HEK293 (cell line): ENCODE measurements around the gene NUDT3.
"Not testable (repeated sequence)": the region's sequence is repeated elsewhere in the genome, so short reads cannot be mapped to it uniquely, and the experiment has no call there.

Source experiments
- CTCF ChIA-PET: fragments of 350-600 bp; formaldehyde crosslinking; extraction: SDS; loops from one replicate; lab custom pipeline; 2021; ENCODE audit warnings: antibody characterized with exemption; lab: Yijun Ruan, JAX
- POLR2A ChIA-PET: fragments of 300-600 bp; formaldehyde crosslinking; extraction: SDS; loops from one replicate; lab custom pipeline; 2020; ENCODE audit warnings: antibody characterized with exemption, inconsistent platforms; lab: Yijun Ruan, JAX
- H3K27ac ChIP-seq: fragments of 200-500 bp; sonication (Bioruptor generic); 2 replicates; pipeline ENCODE4 v1.5.1; 2014; ENCODE audit warnings: low read depth, low read length, control low read depth, inconsistent platforms; ENCODE audit errors: extremely low read depth
- H3K36me3 ChIP-seq, 2 experiments: fragments of 200-500 bp in 1 of 2; sonication (Bioruptor generic) in 1 of 2; 1 replicate in 1 of 2; 2 replicates in 1 of 2; pipeline ENCODE4 v1.5.1; 2014 to 2017; ENCODE audit warnings: inconsistent platforms in 2 of 2, low read length in 2 of 2; ENCODE audit not compliant: control insufficient read depth in 2 of 2, insufficient read depth in 1 of 2
- H3K4me1 ChIP-seq: fragments of 200-500 bp; sonication (Bioruptor generic); 2 replicates; pipeline ENCODE4 v1.5.1; 2014; ENCODE audit warnings: mild to moderate bottlenecking, low read length, inconsistent platforms; ENCODE audit not compliant: control insufficient read depth, insufficient read depth
- H3K4me3 ChIP-seq: 2 replicates; pipeline ENCODE4 v1.5.1; 2011; ENCODE audit warnings: low read depth, mild to moderate bottlenecking, control low read depth, low read length, moderate library complexity
- H3K9me3 ChIP-seq: fragments of 200-500 bp; sonication (Bioruptor generic); 2 replicates; pipeline ENCODE4 v1.5.1; 2014; ENCODE audit warnings: low read depth, low read length, inconsistent platforms; ENCODE audit not compliant: control insufficient read depth, insufficient read depth
- KLF8 ChIP-seq: fragments of 450-650 bp; formaldehyde crosslinking; IDR thresholded peaks from 2 replicates; pipeline ENCODE4 v1.5.1; 2016; ENCODE audit warnings: missing biosample characterization, missing genetic modification characterization
- PRDM6 ChIP-seq: fragments of 450-650 bp; formaldehyde crosslinking; IDR thresholded peaks from 2 replicates; pipeline ENCODE4 v1.5.1; 2017; ENCODE audit warnings: missing biosample characterization, missing genetic modification characterization
- REST ChIP-seq: fragments of 450-650 bp; formaldehyde crosslinking; IDR thresholded peaks from 2 replicates; pipeline ENCODE4 v1.5.1; 2016; ENCODE audit warnings: missing biosample characterization, missing genetic modification characterization
- SALL2 ChIP-seq: fragments of 450-650 bp; formaldehyde crosslinking; IDR thresholded peaks from 2 replicates; pipeline ENCODE4 v1.5.0; 2017; ENCODE audit warnings: missing biosample characterization, mild to moderate bottlenecking, missing genetic modification characterization, borderline replicate concordance
- SETDB1 ChIP-seq: IDR thresholded peaks from one replicate; pipeline ENCODE4 v1.6.1; 2017; ENCODE audit warnings: mild to moderate bottlenecking, low read length, moderate library complexity, mixed read lengths; ENCODE audit not compliant: insufficient read length
- TRIM28 ChIP-seq: IDR thresholded peaks from 2 replicates; pipeline ENCODE4 v1.6.1; 2011; ENCODE audit warnings: low read length, control low read depth, borderline replicate concordance
- ZBTB11 ChIP-seq: fragments of 450-650 bp; formaldehyde crosslinking; conservative IDR thresholded peaks from 2 replicates; pipeline ENCODE4 v1.5.1; 2016; ENCODE audit warnings: low read depth, missing biosample characterization, missing genetic modification characterization
- ZBTB17 ChIP-seq: fragments of 450-650 bp; formaldehyde crosslinking; IDR thresholded peaks from 2 replicates; pipeline ENCODE4 v1.5.1; 2016; ENCODE audit warnings: missing biosample characterization, missing genetic modification characterization
- ZFHX2 ChIP-seq: fragments of 450-650 bp; formaldehyde crosslinking; conservative IDR thresholded peaks from 2 replicates; pipeline ENCODE4 v1.5.1; 2016; ENCODE audit warnings: missing biosample characterization, missing genetic modification characterization
- ZNF114 ChIP-seq: fragments of 450-650 bp; formaldehyde crosslinking; IDR thresholded peaks from 2 replicates; pipeline ENCODE4 v1.5.0; 2017; ENCODE audit warnings: missing biosample characterization, missing genetic modification characterization
- ZNF223 ChIP-seq: fragments of 450-650 bp; formaldehyde crosslinking; IDR thresholded peaks from 2 replicates; pipeline ENCODE4 v1.5.1; 2016; ENCODE audit warnings: missing biosample characterization, missing genetic modification characterization
- ZNF302 ChIP-seq: fragments of 450-650 bp; formaldehyde crosslinking; IDR thresholded peaks from 2 replicates; pipeline ENCODE4 v1.5.1; 2016; ENCODE audit warnings: missing biosample characterization, missing genetic modification characterization, low read depth
- ZNF311 ChIP-seq: fragments of 450-650 bp; formaldehyde crosslinking; IDR thresholded peaks from 2 replicates; pipeline ENCODE4 v1.5.1; 2017; ENCODE audit warnings: missing biosample characterization, missing genetic modification characterization, borderline replicate concordance
- ZNF433 ChIP-seq: fragments of 450-650 bp; formaldehyde crosslinking; IDR thresholded peaks from 2 replicates; pipeline ENCODE4 v1.5.1; 2016; ENCODE audit warnings: missing biosample characterization, missing genetic modification characterization, low read depth
- ZNF513 ChIP-seq: fragments of 450-650 bp; IDR thresholded peaks from 2 replicates; pipeline ENCODE4 v1.5.1; 2018; ENCODE audit warnings: missing biosample characterization, missing genetic modification characterization
- ZNF558 ChIP-seq: fragments of 450-650 bp; formaldehyde crosslinking; IDR thresholded peaks from 2 replicates; pipeline ENCODE4 v1.5.1; 2016; ENCODE audit warnings: missing biosample characterization, missing genetic modification characterization
- ZNF580 ChIP-seq: fragments of 450-650 bp; formaldehyde crosslinking; IDR thresholded peaks from 2 replicates; pipeline ENCODE4 v1.5.1; 2016; ENCODE audit warnings: missing biosample characterization, missing genetic modification characterization
- ZNF585B ChIP-seq: fragments of 450-650 bp; formaldehyde crosslinking; IDR thresholded peaks from 2 replicates; pipeline ENCODE4 v1.5.1; 2016; ENCODE audit warnings: missing biosample characterization, missing genetic modification characterization

NUDT3 gene

GRCh38 chr6:34267746-34268145 is 124.7 kb downstream of the NUDT3 start:
- H3K4me3 ChIP-seq: no peak overlapping the region
- no peaks in the 10 kb centered on the region for H3K4me1 ChIP-seq
- POLR2A ChIA-PET: no interaction called here
- H3K9me3 ChIP-seq: no peaks in the 10 kb centered on the region
- no peak overlapping the region for H3K27ac ChIP-seq
- TF ChIP-seq ZFHX2 (tag by site-specific recombination) (no peak), KLF8 (tag by site-specific recombination) (no peak), ZBTB17 (tag by site-specific recombination) (no peak), ZNF558 (tag by site-specific recombination) (no peak), PRDM6 (tag by site-specific recombination) (no peak), ZNF223 (tag by site-specific recombination) (no peak), ZNF513 (tag by site-specific recombination) (no peak), ZNF114 (tag by site-specific recombination) (no peak), ZNF302 (tag by site-specific recombination) (no peak), REST (tag by site-specific recombination) (no peak), ZNF580 (tag by site-specific recombination) (no peak), SETDB1 (no peak), TRIM28 (no peak), ZNF585B (no peak), ZNF433 (tag by site-specific recombination) (no peak), ZNF311 (tag by site-specific recombination) (no peak), ZBTB11 (no peak), SALL2 (tag by site-specific recombination) (no peak)
- CTCF ChIA-PET: interaction anchor here (0.7 to 1.4 kb wide), 2 partner anchors 18 to 45 kb away, joined by 3 to 5 read pairs; no protein-coding TSS in a partner anchor
- no peaks in the 10 kb centered on the region for H3K36me3 ChIP-seq

- H3K4me3 ChIP-seq, H3K9me3 ChIP-seq, H3K4me1 ChIP-seq, H3K36me3 ChIP-seq, POLR2A ChIA-PET, H3K27ac ChIP-seq: not testable (repeated sequence)
- CTCF ChIA-PET: interaction anchor here (0.7 kb wide), 1 partner anchor 10 kb away, joined by 3 read pairs; no protein-coding TSS in a partner anchor
These were observed 129.0 kb downstream of the NUDT3 start for GRCh38 chr6:34263484-34263883.
